ENCODE data around the gene ASCL4.

- TF ChIP-seq TAF1 (conservative IDR thresholded peaks at IDR 0.05) (no peak), CTCF (IDR thresholded peaks at IDR 0.05; ENCODE audit: low read depth, low read length, missing input control) (no peak), JUND (IDR thresholded peaks at IDR 0.05) (no peak), REST (IDR thresholded peaks at IDR 0.05) (no peak), RAD21 (IDR thresholded peaks at IDR 0.05) (no peak), HNF4A (conservative IDR thresholded peaks at IDR 0.05) (no peak), HNF4G (IDR thresholded peaks at IDR 0.05) (no peak), YY1 (IDR thresholded peaks at IDR 0.05) (no peak), RXRA (IDR thresholded peaks at IDR 0.05) (no peak), SP1 (IDR thresholded peaks at IDR 0.05) (no peak)
- TF ChIP-seq, protein P1, sequence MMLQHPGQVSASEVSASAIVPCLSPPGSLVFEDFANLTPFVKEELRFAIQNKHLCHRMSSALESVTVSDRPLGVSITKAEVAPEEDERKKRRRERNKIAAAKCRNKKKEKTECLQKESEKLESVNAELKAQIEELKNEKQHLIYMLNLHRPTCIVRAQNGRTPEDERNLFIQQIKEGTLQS (IDR thresholded peaks at IDR 0.05), result no peak
- TF ChIP-seq, protein P2, sequence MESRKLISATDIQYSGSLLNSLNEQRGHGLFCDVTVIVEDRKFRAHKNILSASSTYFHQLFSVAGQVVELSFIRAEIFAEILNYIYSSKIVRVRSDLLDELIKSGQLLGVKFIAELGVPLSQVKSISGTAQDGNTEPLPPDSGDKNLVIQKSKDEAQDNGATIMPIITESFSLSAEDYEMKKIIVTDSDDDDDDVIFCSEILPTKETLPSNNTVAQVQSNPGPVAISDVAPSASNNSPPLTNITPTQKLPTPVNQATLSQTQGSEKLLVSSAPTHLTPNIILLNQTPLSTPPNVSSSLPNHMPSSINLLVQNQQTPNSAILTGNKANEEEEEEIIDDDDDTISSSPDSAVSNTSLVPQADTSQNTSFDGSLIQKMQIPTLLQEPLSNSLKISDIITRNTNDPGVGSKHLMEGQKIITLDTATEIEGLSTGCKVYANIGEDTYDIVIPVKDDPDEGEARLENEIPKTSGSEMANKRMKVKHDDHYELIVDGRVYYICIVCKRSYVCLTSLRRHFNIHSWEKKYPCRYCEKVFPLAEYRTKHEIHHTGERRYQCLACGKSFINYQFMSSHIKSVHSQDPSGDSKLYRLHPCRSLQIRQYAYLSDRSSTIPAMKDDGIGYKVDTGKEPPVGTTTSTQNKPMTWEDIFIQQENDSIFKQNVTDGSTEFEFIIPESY (IDR thresholded peaks at IDR 0.05), result no peak
Measured at GRCh38 chr12:107762874-107763273, 11.6 kb upstream of the ASCL4 start.
